ENCODE results near the gene MARCHF5.

The MARCHF5 gene, protein sequence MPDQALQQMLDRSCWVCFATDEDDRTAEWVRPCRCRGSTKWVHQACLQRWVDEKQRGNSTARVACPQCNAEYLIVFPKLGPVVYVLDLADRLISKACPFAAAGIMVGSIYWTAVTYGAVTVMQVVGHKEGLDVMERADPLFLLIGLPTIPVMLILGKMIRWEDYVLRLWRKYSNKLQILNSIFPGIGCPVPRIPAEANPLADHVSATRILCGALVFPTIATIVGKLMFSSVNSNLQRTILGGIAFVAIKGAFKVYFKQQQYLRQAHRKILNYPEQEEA

DNA sequence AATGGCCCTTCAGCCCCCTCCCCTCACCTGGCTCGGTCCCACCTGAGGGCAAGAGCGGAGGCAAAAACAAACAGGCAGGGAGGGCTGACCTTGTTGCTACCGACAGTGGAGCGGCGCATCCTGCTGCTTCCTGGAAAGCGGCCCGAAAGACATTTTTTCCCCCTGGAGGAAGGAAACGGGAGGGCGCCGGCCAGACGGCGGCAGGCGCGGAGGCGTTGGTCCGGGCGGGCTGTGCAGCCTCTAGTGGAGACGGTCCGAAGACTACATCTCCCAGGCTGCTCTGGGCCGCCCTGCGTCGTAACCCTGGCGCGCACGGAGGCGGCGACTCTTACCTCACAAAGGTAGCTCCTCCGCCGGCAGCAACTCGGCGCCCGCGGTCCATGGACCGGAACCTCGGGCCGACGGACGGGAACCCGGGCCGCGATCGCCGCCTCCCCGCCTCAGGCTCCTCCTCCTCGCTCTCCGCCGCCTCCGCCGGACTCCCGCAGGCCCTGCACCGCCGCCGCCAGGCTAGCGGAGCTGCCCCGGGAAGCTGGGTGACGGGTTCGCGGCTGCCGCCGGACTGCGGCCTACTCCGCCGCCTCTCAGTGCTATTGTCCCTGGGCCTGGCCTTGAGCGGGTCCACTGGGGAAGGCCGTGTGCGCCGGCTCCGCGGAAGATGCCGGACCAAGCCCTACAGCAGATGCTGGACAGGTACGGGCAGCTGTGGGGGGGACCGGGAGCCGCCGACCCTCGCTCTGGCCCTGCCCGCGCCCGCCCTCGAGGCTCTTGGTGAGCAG lies at the start of gene MARCHF5, which contains the start of gene CPEB3:
Gene MARCHF5 (plus strand): TSS at position 331 of the 779 bp plus-strand sequence. CDS start 328 bp downstream, at position 659.
Gene CPEB3 (minus strand): TSS at position 242 of the 779 bp plus-strand sequence. CDS start 50,728 bp downstream, outside the sequence.
- ATAC-seq, result peak; percentile 99

DNA sequence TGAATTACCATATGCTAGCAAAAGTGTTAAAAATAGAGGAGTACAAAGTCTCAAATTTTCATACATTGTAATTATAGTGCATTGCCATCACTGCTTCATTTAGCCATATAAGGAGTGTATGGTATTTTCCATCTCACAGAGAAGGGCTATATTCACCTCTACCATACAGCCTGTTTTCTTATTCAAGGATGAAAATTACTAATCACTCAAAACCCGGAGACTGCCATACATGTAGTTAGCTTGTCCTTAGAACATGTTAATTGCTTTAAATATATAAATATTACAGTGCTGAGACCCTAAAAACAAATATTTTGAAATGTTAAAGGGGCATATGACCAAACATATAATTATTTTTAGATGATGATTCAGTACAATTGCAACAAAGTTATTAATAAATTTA lies 49.5 kb upstream of the MARCHF5 start:
- ATAC-seq, result no peak

DNA sequence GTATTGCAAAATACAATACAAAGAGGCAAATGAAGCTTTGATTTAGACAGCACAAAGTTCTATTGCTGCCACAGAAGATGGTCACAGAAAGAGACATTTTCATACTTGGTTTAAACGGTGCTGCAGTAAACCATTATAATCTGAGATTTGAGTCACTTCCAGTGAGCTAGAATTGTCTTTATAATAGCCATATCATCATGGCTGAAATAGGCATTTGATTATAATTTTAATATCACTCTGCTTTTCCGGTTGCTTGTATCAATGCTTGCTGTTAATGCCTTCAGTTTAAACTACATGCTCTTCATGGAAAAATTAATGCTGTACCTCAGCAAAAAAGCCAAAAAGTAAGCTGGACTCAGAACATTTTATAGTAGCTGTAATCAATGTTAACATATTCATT lies 48.6 kb upstream of the MARCHF5 start:
- no peak for ATAC-seq

DNA sequence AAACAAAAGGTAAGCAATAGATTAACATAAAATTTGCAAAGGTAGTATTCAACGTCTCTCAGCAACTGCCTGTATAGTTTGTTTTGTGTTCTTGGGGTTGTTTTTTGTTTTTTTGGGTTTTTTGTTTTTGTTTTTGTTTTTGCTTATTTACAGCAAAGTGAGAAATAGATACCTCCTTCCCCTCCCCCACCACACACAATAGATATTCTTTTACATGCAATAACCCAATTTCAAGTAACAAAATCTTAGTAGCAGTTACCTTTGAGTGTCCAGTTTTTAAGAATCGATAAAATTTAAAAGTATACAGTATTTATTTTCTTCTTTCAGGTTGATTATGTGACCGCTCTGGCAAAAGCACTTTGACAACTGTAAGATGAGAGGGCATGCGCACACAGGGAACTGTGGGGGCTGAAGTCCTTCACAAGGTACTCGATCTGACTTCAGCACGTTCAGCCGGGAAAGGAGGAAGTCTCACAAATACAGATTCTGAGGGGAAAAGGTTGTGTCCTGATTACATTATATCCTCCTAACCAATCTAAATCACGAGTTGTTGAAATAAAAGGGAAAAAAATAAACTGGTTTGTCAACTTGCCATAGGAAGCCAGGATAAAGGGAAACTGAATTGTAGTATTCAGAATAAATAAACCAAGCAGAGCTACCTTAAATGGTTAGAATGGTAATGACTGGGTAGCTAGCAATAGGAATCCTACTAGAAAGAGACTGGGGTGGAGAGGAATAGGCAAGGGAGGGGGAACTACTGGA lies 47.9 kb upstream of the MARCHF5 start:
- ATAC-seq, result peak; percentile 35 to 57

DNA sequence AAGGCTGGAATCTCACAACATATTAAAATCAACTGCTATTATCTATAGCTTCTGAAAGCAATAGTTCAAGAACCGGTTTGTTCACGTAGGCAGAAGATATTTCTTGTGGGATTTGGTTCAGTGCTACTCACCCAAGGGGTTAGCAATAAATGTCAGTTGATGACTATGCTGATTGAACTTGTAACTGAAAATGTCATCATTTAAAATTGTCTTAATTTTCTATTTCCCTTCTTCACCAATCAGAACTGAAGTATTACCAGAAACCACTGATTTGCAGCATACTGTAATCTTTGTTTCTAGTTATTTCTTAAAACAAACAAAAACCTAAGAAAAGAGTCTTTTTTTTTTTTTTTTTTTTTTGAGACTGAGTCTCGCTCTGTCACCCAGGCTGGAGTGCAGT lies 46.2 kb upstream of the MARCHF5 start:
- ATAC-seq, result peak in 1 of 2 donors; percentile 25

DNA sequence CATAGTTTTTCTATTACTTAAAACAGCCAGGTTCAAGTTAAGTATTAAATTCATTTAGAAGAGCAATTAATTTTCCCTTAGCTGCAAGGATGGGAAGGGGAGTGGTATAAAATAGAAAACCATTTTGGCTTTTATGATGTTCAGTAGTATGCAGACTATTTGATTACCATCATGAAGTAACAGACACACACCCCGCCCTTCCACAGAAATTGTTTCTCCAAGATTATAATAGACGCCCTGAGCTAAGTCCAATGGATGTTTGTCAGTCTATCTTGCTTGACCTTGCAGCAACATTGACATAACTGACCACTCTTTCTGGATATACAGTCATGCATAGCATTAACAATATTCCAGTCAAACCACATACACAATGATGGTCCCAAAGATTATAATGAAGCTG lies 42.4 kb upstream of the MARCHF5 start:
- no peak for ATAC-seq

DNA sequence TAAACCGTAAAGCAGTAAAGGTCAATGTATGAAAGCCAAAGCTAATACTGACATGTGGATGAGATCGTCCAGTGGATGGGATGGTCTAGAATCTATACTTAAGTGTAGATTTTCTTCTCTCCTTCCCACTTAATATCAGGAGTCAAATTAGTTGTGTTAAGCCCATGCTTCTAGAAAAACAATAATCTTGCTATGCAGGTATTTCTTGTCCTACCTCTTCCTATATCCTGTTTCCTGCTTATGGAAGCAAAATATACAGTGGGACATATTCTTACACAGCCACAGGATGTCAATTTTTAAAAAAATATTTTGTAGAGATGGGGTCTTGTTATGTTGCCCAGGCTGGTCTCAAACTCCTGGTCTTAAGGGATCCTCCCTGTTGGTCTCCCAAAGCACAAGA lies 27.6 kb upstream of the MARCHF5 start:
- ATAC-seq, result no peak

DNA sequence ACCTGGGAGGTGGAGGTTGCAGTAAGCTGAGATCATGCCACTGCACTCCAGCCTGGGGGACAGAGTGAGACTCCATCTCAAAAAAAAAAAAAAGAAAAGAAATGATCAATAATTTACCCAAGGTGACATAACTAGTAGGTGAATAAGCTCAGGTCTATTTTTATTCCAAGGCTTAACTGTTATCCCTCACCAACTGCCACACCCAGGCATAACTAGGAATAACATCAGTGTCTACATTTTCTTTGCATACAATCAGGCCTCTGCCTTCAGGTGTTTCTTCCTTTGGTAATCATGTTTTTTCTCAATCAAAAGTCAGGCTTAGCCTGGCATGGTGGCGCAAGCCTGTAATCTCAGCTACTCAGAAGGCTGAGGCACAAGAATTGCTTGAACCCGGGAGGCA lies 26.7 kb upstream of the MARCHF5 start:
- no peak for ATAC-seq

DNA sequence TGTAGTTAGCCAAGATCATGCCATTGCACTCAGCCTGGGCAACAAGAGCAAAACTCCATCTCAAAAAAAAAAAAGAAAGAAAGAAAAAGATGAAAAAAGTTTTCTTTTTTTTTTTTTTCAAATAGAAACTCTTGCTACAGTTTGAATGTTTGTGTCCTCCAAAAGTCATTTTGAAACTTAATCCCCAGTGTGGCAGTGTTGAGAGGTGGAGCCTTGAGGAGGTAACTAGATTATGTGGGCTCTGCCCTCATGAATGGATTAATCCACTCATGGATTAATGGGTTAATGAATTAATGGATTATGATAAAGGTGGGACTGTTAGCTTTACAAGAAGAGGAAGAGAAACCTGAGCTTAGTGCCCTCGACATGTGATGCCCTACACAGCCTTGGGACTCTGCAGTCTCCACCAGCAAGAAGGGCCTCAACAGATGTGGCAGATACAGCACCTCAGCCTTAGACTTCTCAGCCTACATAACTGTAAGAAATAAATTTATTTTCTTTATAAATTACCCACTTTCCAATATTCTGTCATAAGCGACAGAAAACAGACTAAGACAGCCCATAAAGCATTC lies 25.2 kb upstream of the MARCHF5 start:
- no peak for ATAC-seq

DNA sequence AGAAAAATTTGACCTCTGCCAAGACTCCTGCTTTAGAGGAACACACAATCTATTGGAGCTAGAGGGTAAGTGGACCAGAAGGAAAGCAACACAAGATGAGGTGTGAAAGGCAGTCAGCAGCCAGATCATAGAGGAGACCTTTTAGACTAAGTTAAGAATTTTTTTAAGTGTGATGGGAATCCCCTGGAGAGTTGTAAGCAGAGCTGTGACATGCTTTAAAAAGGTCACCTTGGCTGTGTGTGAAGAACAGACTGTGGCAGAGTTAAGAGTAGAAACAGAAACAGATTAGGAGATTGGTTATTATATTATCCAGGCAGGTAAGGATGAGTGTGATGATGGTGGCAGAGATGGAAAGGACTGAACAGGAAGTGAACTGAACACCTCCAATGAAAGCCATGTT lies 23.6 kb upstream of the MARCHF5 start:
- peak; percentile 67 to 77 for ATAC-seq

DNA sequence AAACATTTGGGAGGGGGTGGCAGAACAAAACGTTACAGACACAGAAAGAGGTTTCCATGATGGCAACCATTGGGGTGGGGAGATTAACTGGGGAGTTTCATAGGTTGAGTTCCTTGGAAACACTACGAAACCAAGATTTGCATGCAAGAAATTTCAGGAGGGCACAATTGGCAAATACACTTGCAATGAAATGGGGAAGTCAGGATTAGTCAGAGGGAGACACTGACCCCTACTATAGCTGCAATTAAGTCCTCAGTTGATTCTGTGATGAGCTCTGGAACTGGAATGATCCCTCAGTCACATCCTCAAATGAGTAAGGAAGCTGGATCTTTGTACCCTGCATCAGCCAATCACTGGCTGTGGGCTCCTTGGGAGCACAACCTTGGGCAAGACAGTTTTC lies 22.2 kb upstream of the MARCHF5 start:
- no peak for ATAC-seq

DNA sequence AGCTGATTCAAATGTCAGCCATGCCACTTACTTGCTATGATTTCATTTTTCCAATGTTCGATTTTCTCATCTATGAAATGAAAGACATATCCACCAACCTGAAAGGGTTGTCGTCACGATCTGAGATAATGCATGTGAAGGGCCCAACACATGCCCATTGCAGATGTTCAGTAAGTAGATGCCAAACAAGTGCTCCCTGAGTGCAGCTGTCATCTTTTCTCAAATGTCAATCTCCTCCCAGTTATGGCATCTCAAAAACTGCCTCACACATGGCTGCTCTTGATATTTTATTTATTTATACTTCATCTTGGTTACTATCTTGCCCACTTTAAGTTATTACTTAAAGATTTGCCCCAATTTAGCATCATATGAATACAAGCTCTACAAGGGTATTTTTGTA lies 16.9 kb upstream of the MARCHF5 start:
- no peak for ATAC-seq

DNA sequence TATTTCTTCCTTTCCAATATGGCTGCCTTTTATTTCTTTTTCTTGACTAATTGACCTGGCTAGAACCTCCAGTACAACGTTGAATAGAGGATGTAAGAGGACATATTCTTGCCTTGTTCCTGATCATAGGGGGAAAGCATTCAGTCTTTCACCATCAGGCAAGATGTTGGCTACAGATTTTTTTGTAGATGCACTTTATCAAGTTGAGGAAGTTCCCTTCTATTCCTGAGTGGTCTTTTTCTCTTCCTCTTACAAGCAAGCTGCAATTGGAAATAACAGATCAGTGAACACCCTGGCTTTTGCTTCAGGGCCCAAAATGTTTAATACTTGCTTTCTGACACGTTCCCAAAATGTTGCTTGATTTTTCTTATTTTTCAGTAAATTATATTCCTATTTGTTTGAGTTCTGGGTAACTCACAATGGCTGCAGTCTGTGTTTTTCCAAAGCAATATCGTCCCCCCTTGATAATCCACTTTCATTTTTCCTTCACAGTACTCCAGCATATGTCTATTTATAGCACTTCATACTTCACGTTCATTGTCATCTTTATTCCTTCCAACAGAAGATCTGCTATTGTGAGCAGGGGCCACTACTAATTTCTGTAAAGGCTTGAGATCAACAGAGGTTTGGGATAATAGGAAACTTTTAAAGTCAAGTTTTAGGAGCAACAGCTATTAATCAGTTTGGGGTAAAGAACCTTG lies 11.8 kb upstream of the MARCHF5 start:
- ATAC-seq, result no peak

DNA sequence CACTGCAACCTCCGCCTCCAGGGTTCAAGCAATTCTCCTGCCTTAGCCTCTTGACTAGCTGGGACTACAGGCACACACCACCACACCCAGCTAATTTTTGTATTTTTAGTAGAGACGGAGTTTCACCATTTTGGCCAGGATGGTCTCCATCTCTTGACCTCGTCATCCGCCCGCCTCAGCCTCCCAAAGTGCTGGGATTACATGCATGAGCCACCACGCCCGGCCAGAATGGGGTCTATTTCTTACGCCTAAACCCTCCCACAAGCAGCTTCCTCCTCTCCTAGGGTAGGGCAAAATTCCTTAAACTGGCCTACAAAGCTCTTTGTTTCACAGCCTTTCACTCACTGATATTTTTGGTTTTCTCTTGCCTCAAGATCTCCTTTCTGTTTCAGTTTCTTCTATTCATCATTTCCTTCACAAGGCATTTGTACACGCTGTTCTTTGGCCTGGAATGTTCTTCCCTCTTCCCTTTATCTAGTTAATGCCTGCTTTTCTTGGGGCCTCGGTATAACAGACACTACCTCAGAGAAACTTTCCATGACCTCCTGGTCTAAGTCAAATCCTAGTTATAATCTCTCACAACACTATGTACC lies 6.8 kb upstream of the MARCHF5 start:
- ATAC-seq, result no peak

DNA sequence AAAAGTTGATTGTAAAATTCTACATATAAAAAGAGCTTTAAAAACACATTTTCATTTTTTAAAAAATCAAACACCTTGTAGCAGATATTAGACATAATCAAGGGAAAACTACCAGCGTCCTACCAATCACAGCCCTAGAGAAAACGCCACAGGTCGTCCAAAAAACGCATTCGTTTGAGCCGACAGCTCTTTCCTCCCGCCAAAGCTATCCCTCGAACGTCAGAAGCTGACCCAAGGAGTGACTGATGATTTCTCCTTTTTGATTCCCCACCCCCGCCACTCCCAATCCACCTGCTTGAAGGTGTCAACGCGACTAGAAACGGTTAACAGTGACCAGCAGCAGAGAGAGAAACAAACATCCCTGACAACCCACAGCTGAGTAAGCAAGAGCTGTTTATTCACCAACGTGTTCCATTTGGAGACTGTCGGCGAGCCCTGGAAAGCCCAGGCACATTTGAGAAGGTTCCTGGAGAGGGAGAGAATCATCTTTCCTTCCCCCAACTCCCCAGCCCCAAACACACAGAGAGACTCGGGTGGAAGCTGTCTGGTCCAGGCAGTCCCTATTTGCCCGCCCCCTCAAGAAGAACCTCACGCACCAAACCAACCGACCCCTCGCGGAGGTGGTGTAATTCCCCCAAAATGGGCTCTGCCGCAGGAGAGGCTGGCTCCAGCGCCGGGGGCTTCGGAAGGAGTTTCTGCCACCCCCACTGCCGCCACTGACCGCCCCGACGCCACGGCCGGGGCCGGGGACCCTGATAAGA lies 711 bp upstream of the MARCHF5 start:
- ATAC-seq, result peak; percentile 6 to 19

DNA sequence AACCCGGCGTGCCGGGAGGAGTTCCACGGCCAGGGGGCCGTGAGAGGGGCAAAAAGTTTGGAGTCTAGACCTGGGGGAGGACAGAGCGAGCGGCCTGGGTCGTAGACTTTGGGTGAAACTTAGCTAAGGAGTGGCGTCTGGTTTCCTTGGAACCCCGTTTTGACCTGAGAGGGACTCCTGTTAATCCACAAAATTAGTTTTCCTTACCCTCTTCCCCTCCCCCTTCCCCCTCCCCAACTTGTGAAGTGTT lies 574 bp downstream of the MARCHF5 start:
- no peak for ATAC-seq

DNA sequence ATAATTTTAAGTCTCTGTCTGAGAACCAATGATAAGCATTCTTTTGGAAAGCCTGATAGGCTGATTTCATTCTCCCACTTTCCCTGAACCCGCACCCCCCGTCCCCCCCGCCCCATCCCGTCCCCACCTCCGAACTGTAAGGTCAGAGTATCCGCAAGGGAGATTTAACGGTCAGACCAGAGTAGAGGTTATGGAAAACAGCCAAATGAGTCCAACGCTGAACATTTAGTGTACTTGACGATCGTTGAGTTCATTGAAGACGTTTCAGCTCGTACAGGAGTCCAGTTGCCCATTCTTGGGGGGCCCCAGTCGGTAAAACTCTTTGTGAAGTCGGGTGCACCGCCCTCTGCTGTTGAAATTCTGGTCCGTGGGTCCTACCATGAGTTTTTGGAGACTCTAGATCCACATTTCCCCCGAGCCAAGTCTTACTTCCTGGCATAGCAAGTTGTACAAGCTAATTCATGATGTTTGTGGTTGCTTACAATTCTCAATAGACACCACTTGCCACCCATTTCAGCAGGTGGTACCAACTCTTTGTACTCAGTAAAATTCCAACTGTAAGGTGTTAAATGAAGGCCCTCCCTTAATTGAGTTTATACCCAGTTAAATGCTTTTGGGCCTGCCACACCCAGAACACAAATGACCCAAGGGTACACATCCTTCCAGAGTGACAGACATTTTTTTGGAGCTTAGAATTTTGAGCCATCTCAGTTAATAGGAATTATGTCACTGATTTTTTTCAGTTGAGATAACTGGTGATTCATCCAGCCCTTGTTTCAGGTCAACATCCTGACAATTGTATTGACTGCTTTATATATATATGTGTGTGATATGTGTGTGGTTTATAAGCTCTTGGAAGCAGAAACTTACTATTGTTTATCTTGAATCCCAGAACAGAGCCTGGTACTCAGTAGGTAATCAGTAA lies 1.2 kb downstream of the MARCHF5 start:
- no peak for ATAC-seq

DNA sequence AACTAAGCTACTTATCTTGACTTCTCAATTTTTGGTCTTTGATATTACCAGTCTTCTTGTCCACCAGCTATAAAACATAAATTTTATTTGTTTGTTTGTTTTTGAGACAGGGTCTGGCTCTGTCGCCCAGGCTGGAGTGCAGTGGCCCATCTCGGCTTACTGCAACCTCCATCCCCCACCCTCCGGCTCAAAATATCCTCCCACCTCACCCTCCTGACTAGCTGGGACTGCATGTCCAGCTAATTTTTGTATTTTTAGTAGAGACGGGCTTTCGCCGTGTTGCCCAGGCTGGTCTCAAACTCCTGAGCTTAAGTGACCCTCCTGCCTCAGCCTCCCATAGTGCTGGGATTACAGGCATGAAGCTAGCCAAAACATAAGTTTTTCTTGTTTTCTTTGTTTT lies 7.5 kb downstream of the MARCHF5 start:
- no peak for ATAC-seq

DNA sequence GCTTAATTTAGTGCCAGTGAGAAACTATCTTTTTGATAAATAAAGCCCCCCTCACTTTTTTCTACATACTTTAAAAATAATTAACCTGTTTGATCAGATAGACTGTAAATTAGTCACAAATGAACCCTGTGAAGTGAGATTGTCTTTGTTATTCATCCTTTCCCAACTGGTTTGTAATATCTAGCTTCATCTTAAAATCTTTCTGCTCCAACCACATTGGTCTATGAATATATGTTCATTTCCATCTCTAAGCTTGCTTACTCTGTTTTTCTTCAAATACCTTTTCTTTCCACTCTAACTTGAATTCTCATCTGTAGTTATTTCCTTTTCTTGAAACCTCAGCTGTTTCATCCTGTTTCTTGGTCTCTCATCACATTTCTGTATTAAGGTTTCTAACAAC lies 12.1 kb downstream of the MARCHF5 start:
- peak; percentile 72 to 73 for ATAC-seq

DNA sequence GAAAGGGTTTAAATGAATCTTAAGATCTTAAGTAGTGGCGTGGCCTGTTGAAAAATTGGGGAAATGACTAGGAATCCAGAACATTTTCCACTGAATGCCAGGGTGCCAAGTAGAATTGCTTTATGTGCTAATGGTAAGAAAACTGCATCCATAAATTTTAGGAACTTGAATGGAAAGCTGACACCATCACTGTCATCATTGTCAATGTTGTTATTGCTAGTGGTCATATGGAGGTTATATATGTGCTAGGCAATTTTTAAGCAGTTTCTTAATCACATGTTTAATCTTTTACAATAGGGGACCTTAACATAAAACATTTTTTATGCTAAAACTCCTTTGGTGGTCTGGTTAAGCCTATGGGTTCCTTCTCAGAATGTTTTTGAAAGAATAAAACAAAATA lies 13.1 kb downstream of the MARCHF5 start:
- no peak for ATAC-seq
